OCI-LY3 (cell line): ENCODE data around the gene KIAA1328.
A peak's percentile ranks its signal among the peaks of the same experiment; 100 is the strongest.

ENCODE experiments used
- H2AFZ ChIP-seq: fragments of 200-600, 300-600 bp; shearing (Covaris generic); 2 replicates; pipeline ENCODE4 v1.6.0; 2014; ENCODE audit warnings: antibody characterized with exemption, low read depth, low read length
- H3K27ac ChIP-seq: fragments of 200-600, 300-600 bp; sonication (generic); 2 replicates; pipeline ENCODE4 v1.5.1; 2014; ENCODE audit warnings: mild to moderate bottlenecking, low read length, moderate library complexity, mixed read lengths
- H3K27me3 ChIP-seq: fragments of 200-600, 300-600 bp; sonication (generic); 2 replicates; pipeline ENCODE4 v1.6.1; 2014; ENCODE audit warnings: low read depth, low read length, mixed read lengths
- H3K36me3 ChIP-seq: fragments of 200-600, 300-600 bp; sonication (generic); replicated peaks from 2 replicates; pipeline ENCODE3; 2014; ENCODE audit warnings: low read depth, low read length, mixed read lengths
- H3K4me1 ChIP-seq: fragments of 300-600, 200-600 bp; sonication (generic); 2 replicates; pipeline ENCODE4 v1.6.1; 2014; ENCODE audit warnings: low read length, mixed read lengths
- H3K4me2 ChIP-seq: fragments of 200-600, 300-600 bp; sonication (generic); 2 replicates; pipeline ENCODE4 v1.6.1; 2014; ENCODE audit warnings: low read length, mixed read lengths
- H3K4me3 ChIP-seq: fragments of 300-600, 200-600 bp; sonication (generic); 2 replicates; pipeline ENCODE4 v1.5.1; 2014; ENCODE audit warnings: antibody characterized with exemption, mild to moderate bottlenecking, low read length, moderate library complexity
- H3K79me2 ChIP-seq: fragments of 300-600, 200-600 bp; shearing (Covaris generic); 2 replicates; pipeline ENCODE4 v1.6.1; 2014; ENCODE audit warnings: mild to moderate bottlenecking, low read length, mixed read lengths
- H3K9ac ChIP-seq: fragments of 300-600, 200-600 bp; shearing (Covaris generic); 2 replicates; pipeline ENCODE4 v1.6.0; 2014; ENCODE audit warnings: mild to moderate bottlenecking, low read length, moderate library complexity
- H3K9me3 ChIP-seq: fragments of 200-600, 300-600 bp; shearing (Covaris generic); 2 replicates; pipeline ENCODE4 v1.6.1; 2014; ENCODE audit warnings: low read length, mixed read lengths; ENCODE audit not compliant: insufficient read depth
- H4K20me1 ChIP-seq: fragments of 200-600, 300-600 bp; sonication (generic); 2 replicates; pipeline ENCODE4 v1.6.1; 2016; ENCODE audit warnings: low read length, mixed read lengths; ENCODE audit not compliant: insufficient read depth
- EZH2phosphoT487 ChIP-seq: fragments of 200-600 bp; shearing (Covaris generic); IDR thresholded peaks from 2 replicates; pipeline ENCODE4 v1.6.1; 2018; ENCODE audit warnings: antibody characterized with exemption, mixed run types, low read depth
- TF ChIP-seq, protein P1 (sequence below): fragments of 200-600, 300-600 bp; sonication (generic); IDR thresholded peaks from 2 replicates; pipeline ENCODE4 v1.5.1; 2014; ENCODE audit warnings: antibody characterized with exemption, low read length, low read depth

Gene KIAA1328

DNA sequence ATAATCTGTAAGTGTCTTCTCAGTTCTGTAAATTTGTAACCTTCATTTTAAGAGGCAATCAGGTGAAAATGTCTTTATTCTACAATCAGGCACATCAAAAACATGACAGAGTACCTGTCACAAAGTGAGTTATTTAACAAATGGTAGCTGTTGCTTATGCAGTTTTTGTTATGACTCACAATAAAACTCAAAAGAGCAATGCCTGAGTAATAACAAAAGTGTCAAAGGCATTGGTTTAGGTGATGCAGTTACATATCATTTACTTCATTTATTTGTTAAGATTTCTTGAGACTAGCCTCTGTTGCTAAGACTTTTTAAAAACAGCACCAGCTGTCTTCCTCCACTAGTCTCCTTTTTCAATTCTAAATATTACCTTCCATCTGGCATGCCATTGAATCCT lies 177.8 kb downstream of the KIAA1328 start:
- Histone ChIP-seq H3K79me2 (no peaks in the 10 kb centered on the region), H4K20me1 (no peaks in the 10 kb centered on the region), H3K4me1 (peaks cover 17% of the 10 kb centered on the region), H3K4me3 (no peak overlapping the region), H3K36me3 (no peaks in the 10 kb centered on the region), H3K9me3 (no peaks in the 10 kb centered on the region), H3K9ac (no peak overlapping the region), H3K27me3 (no peaks in the 10 kb centered on the region), H3K27ac (no peak overlapping the region), H3K4me2 (no peak overlapping the region), H2AFZ (no peak overlapping the region)
- TF ChIP-seq, protein P1, sequence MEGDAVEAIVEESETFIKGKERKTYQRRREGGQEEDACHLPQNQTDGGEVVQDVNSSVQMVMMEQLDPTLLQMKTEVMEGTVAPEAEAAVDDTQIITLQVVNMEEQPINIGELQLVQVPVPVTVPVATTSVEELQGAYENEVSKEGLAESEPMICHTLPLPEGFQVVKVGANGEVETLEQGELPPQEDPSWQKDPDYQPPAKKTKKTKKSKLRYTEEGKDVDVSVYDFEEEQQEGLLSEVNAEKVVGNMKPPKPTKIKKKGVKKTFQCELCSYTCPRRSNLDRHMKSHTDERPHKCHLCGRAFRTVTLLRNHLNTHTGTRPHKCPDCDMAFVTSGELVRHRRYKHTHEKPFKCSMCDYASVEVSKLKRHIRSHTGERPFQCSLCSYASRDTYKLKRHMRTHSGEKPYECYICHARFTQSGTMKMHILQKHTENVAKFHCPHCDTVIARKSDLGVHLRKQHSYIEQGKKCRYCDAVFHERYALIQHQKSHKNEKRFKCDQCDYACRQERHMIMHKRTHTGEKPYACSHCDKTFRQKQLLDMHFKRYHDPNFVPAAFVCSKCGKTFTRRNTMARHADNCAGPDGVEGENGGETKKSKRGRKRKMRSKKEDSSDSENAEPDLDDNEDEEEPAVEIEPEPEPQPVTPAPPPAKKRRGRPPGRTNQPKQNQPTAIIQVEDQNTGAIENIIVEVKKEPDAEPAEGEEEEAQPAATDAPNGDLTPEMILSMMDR, result no peak
- no peak for TF ChIP-seq EZH2phosphoT487

DNA sequence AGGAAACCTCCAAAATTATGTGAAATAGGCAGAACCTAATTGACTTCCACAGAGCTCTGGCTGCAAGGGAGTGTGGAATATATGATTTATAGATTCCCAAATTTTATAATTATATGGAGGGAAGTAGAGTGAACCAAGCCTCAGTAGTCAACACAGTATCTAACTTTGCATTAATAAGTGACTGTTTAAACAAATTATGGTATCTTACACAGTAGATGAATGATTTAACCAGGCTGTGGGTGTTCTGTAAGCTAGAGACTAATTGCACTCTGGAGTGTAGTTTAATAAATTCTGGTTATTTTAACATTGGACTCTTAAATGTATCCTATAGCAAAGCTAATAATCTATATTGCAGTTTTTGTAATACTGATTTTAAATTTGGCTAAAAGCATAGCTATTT lies 183.5 kb downstream of the KIAA1328 start:
- Histone ChIP-seq H3K4me1 (peaks cover 10% of the 10 kb centered on the region; the same call in 1 of the 2 replicates), H2AFZ (no peak overlapping the region), H3K27ac (no peak overlapping the region), H3K9ac (no peak overlapping the region), H3K79me2 (no peaks in the 10 kb centered on the region), H3K9me3 (no peaks in the 10 kb centered on the region), H3K27me3 (no peaks in the 10 kb centered on the region), H3K4me3 (no peak overlapping the region), H3K4me2 (no peak overlapping the region), H4K20me1 (no peaks in the 10 kb centered on the region), H3K36me3 (no peaks in the 10 kb centered on the region)
- no peak for TF ChIP-seq EZH2phosphoT487
- TF ChIP-seq, protein P1, result no peak

DNA sequence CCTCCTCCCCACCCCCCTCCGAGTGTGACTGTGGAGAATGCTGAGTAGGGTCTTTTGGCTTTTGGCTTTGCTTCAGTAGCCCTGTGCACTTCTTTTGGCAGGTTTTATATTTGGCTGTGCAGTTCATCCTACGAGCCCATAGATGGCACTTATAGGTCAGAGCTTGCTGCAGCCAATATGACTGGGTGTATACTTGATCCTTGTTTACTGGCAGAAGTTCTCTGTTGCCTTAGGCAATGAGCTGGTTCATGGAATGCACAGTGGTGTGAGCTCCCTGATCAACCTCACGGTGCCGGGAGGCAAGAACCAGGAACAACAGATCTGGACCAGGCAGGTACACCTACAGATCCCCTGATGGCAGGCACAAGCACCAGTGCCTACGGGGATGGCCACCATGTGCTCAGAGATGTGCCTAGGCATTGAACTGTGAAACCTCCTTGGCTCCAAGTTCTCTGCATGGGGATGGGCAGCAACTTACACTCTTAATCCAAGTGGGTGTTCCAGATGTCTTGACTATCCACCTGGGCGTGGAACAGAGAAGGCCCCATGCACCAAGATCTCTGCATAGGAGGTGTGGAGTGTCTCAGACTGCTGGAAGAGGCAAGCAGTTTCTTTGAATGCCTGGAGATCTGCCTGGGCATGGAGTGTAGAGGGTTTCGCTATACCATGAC lies 190.4 kb downstream of the KIAA1328 start:
- H3K9ac ChIP-seq, result no peak overlapping the region
- peaks cover 7% of the 10 kb centered on the region; the same call in 1 of the 2 replicates for H3K9me3 ChIP-seq
- H3K27ac ChIP-seq, result no peak overlapping the region
- H3K36me3 ChIP-seq, result no peaks in the 10 kb centered on the region
- H3K27me3 ChIP-seq, result no peaks in the 10 kb centered on the region
- H3K4me1 ChIP-seq, result no peaks in the 10 kb centered on the region
- no peaks in the 10 kb centered on the region for H4K20me1 ChIP-seq
- TF ChIP-seq EZH2phosphoT487, result no peak
- TF ChIP-seq, protein P1, result peak; percentile 34; the same call in 1 of the 2 replicates
- H3K4me3 ChIP-seq, result no peak overlapping the region
- H3K4me2 ChIP-seq, result no peak overlapping the region
- H3K79me2 ChIP-seq, result no peaks in the 10 kb centered on the region
- no peak overlapping the region for H2AFZ ChIP-seq

DNA sequence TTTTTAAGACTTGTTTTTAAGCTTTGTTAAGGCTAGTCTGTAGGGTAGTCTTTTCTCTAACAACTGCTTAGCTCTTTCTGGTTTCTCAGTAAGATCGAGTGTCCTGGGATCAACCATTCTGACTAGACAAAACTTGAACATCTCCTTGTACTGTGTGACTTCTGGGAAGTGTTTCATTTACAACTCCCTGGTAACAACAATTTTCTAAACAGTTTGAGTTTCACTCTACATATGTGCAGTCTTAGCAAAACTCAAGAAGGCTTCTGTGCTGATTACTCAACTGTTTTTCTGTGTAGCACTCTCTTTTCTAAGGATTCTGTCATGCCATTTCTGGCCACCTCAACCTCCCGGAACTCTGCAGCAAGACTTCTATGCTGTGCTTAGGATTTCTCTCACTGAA lies 204.5 kb downstream of the KIAA1328 start:
- Histone ChIP-seq H3K4me2 (no peak overlapping the region), H3K9ac (no peak overlapping the region), H3K27ac (no peak overlapping the region), H3K4me3 (no peak overlapping the region), H4K20me1 (no peaks in the 10 kb centered on the region), H3K27me3 (no peaks in the 10 kb centered on the region), H3K36me3 (no peaks in the 10 kb centered on the region), H3K9me3 (no peaks in the 10 kb centered on the region), H3K79me2 (no peaks in the 10 kb centered on the region), H3K4me1 (no peaks in the 10 kb centered on the region), H2AFZ (no peak overlapping the region)
- no peak for TF ChIP-seq EZH2phosphoT487
- TF ChIP-seq, protein P1, result no peak
